Transverse colon (tissue), 4 donors: ENCODE results near the gene MADCAM1. TPM values are rescaled to one million over a fixed set of nuclear protein-coding genes. Genes with fewer than 3 reads are reported as not detected.
"Not testable (repeated sequence)": the region's sequence is repeated elsewhere in the genome, so short reads cannot be mapped to it uniquely, and the experiment has no call there.

Experiments
- DNase-seq: peaks from one replicate; pipeline ENCODE4 v3.0.0-alpha.2; 2019
- H3K27ac ChIP-seq, 4 donors: fragments of 200-600 bp; sonication (generic); 2 replicates each; pipeline ENCODE4 v1.5.1; 2016 to 2018; ENCODE audit warnings: inconsistent platforms in 4 of 4
- H3K27me3 ChIP-seq: fragments of 200-600 bp; sonication (generic); 2 replicates; pipeline ENCODE4 v1.5.1; 2017; ENCODE audit warnings: inconsistent platforms
- H3K36me3 ChIP-seq, 4 donors: fragments of 200-600 bp; sonication (generic); 2 replicates each; pipeline ENCODE4 v1.5.1; 2017 to 2019; ENCODE audit warnings: inconsistent platforms in 4 of 4
- H3K4me1 ChIP-seq, 4 donors: fragments of 200-600 bp; sonication (generic); 2 replicates each; pipeline ENCODE4 v1.5.1; 2017 to 2020; ENCODE audit warnings: inconsistent platforms in 4 of 4
- H3K4me3 ChIP-seq, 4 donors: fragments of 200-600 bp; sonication (generic); 1 replicate in 1 of 4; 2 replicates in 3 of 4; pipeline versions ENCODE4 v1.5.1 to v1.6.1; 2017 to 2019; ENCODE audit warnings: inconsistent platforms in 4 of 4
- H3K9me3 ChIP-seq, 2 donors: fragments of 200-600 bp; sonication (generic); 2 replicates each; pipeline ENCODE4 v1.5.1; 2017 to 2019; ENCODE audit warnings: inconsistent platforms in 2 of 2
- CTCF ChIP-seq, 5 experiments: fragments of 200-600 bp in 3 of 5; fragments of 450-650 bp in 2 of 5; sonication (generic) in 3 of 5; IDR thresholded peaks; 1 replicate in 2 of 5; 2 replicates in 3 of 5; pipeline ENCODE4 v1.5.1; 2016 to 2017; ENCODE audit warnings: antibody characterized with exemption in 5 of 5, inconsistent platforms in 3 of 5, mild to moderate bottlenecking in 2 of 5, moderate library complexity in 1 of 5
- EP300 ChIP-seq: sonication (generic); formaldehyde crosslinking; IDR thresholded peaks from one replicate; pipeline ENCODE4 v1.6.1; 2017; ENCODE audit warnings: antibody characterized with exemption, low read depth
- POLR2A ChIP-seq: fragments of 450-650 bp; IDR thresholded peaks from one replicate; pipeline ENCODE4 v1.6.1; 2016; ENCODE audit warnings: antibody characterized with exemption, mild to moderate bottlenecking, moderate library complexity
- POLR2AphosphoS5 ChIP-seq, 3 donors: sonication (generic); formaldehyde crosslinking; IDR thresholded peaks; one replicate each; pipeline ENCODE4 v1.6.1; 2016; ENCODE audit warnings: antibody characterized with exemption in 3 of 3
- WGBS, 2 donors: methylation state at CpG; one replicate each; pipeline ENCODE4 v1.1.5; 2018; ENCODE audit warnings: low coverage in 1 of 2; 5-methylcytosine and 5-hydroxymethylcytosine counted together
- in situ Hi-C, 4 donors: fragments of 200-750 bp; cut with MboI; loops; one replicate each; pipeline versions ENCODE4 v1.15.0 to v1.15.1; 2017; ENCODE audit warnings: low sequenced_read_pairs in 3 of 4, low pct_ligation_motif_present in 1 of 4, low pct_unique_long_range_greater_than_20kb in 1 of 4
- intact Hi-C: fragments of 100-400 bp; cut with DNase I; formaldehyde crosslinking; loops from one replicate; pipeline ENCODE4 v1.15.1; 2023; ENCODE audit warnings: low total_unique reads
- total RNA-seq, 4 donors: library from RNA; depleted of rRNA; stranded (reverse); fragments of >200 nt; gene quantifications; one replicate each; pipeline ENCODE4 v1.1.0, GENCODE V29; 2016

The MADCAM1 gene
- 1 to 10 TPM in 3 of 4 donors, under 1 TPM in 1; 0.68 to 6.7 (median 2.9) TPM for total RNA-seq

DNA sequence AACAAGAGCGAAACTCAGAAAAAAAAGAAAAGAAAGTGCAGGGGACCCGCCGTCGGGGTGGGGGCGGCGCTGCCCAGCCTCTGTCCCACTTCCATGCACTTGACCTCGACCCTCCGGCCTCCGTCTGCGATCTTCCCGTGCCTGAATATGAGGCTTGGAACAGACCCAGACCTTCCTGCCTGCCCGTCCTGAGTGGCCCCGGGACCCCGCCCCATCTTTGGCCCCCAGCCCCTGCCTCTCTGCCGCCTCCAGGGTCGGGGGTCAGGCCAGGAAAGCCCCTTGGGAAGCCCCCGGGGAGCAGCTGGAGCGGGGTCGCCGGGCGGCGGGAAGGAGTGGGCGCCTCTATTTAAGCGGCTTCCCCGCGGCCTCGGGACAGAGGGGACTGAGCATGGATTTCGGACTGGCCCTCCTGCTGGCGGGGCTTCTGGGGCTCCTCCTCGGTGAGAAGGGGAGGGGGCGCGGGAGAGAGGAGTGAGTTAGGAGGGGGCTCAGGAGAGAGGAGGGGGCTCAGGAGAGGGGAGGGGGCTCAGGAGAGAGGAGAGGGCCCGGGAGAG, at the start of gene MADCAM1:
TSS of gene MADCAM1 (plus strand) at position 375 of the 554 bp plus-strand sequence. CDS start at position 389, 14 bp downstream.
- peaks cover 0 to 21% (median 12%) of the 10 kb centered on the region in 4 donors for H3K4me1 ChIP-seq
- no peaks in the 10 kb centered on the region for H3K9me3 ChIP-seq
- H3K27ac ChIP-seq = no peak within 1 kb of the TSS
- no peaks in the 10 kb centered on the region for H3K36me3 ChIP-seq
- intact Hi-C loops = no loop called here
- DNase-seq = no peak
- in situ Hi-C loops = no loop called here
- H3K27me3 ChIP-seq = peaks cover 46% of the 10 kb centered on the region
- peak within 1 kb of the TSS in 1 of 4 donors; percentile 29 for H3K4me3 ChIP-seq
- TF ChIP-seq POLR2A (no peak), EP300 (no peak), CTCF (IDR thresholded peaks at IDR 0.05) (no peak), POLR2AphosphoS5 (IDR thresholded peaks at IDR 0.05) (no peak)
- WGBS, 2 donors = 25 to 28% methylated on average over 10 to 31 of the region's 33 CpGs

DNA sequence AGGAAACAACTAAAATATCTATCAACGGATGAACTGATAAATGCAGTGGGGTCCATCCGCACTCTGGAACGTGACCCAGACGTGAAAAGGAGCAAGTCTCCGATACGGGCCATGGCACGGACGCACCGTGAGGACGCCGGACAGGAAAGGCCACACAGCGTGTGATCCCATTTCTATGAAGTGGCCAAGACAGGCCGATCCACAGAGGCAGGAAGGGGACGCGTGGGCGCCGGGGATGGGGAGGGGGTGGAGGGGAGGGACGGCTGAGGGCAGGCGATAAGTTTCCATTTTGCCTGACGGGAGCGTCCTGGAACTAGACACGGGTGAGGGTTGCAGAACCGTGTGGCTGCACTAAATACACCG, 49.2 kb upstream of the MADCAM1 start:
- no peak for DNase-seq
- Histone ChIP-seq H3K4me1 (peaks cover 0 to 11% (median 0%) of the 10 kb centered on the region in 4 donors), H3K9me3 (no peaks in the 10 kb centered on the region), H3K36me3 (no peaks in the 10 kb centered on the region), H3K4me3 (no peak overlapping the region), H3K27me3 (no peaks in the 10 kb centered on the region), H3K27ac (peak overlapping the region in 1 of 4 donors; percentile 18)
- intact Hi-C loops = no loop called here
- TF ChIP-seq POLR2A (no peak), POLR2AphosphoS5 (IDR thresholded peaks at IDR 0.05) (no peak), EP300 (no peak), CTCF (IDR thresholded peaks at IDR 0.05) (no peak)
- WGBS, 2 donors = 85 to 88% methylated on average over 11 to 24 of the region's 24 CpGs
- in situ Hi-C loops = no loop called here

DNA sequence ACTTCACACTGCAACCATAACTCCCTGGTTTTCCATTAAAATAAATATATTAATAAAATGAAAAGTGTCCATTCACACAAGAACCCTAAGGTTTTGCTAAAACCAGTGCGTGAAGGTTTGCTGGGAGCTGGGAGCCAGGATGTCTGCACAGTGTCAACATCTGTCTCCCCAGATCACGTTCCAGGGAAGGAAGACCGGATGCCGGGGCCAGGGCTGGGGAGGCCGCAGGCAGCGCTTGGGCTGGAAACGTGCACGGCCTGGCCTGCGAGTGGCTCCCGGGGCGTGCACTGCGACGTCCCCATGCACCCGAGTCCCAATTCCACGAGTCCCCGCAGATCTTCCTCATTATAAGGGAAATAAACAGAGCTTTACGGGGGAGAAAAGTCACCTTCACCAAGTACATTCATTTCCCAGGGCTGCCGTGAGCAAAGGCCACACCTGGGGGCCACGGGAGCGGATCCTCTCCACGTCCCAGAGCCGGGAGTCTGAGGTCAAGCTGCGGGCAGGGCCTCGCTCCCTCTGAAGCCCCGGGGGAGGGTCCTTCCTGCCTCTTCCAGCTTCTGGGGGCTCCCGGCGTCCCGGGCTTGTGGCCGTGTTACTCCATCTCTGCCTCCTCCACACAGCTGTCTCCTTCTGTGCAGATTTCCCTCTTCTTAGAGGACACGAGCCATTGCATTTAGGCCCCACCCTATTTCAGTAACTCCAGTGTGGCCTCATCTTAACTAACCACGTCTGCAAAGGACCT, 48.3 kb upstream of the MADCAM1 start:
- intact Hi-C loops = no loop called here
- no peaks in the 10 kb centered on the region for H3K36me3 ChIP-seq
- peak; percentile 17 for DNase-seq
- WGBS, 2 donors = 62% methylated on average over 31 of the region's 31 CpGs; no CpG with 5 or more reads in 1 of the 2 donors
- peak overlapping the region in 3 of 4 donors; percentile 43 to 69 (median 60) for H3K27ac ChIP-seq
- H3K4me1 ChIP-seq = peaks cover 0 to 11% (median 0%) of the 10 kb centered on the region in 4 donors
- in situ Hi-C loops = no loop called here
- TF ChIP-seq POLR2AphosphoS5 (IDR thresholded peaks at IDR 0.05) = peak; percentile 38 to 80 (median 58)
- TF ChIP-seq POLR2A = no peak
- H3K27me3 ChIP-seq = no peaks in the 10 kb centered on the region
- H3K9me3 ChIP-seq = no peaks in the 10 kb centered on the region
- H3K4me3 ChIP-seq = no peak overlapping the region

DNA sequence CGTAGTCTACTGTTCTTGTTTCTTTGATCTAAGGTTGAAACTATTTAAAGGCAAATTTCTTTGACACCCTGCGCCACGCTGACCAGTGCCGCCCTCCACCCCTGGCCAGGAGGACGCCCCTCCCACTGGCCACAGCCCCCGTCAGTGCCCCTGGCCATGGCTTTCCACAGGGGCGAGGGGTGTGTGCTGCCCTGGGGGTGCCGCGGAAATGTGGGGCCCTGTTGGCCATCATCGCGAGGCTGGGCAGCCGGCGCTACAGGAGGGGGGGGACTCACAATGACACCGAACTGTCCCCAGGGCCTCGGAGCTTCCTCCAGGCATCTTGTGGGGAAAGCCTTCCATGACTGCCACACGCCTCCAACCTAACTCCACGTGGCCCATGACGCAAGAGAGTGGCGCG, 46.4 kb upstream of the MADCAM1 start:
- intact Hi-C loops = no loop called here
- in situ Hi-C loops = no loop called here
- Histone ChIP-seq H3K36me3 (no peaks in the 10 kb centered on the region), H3K4me1 (peaks cover 0 to 11% (median 0%) of the 10 kb centered on the region in 4 donors), H3K9me3 (no peaks in the 10 kb centered on the region), H3K27ac (no peak overlapping the region), H3K27me3 (no peaks in the 10 kb centered on the region), H3K4me3 (no peak overlapping the region)
- WGBS, 2 donors = 83 to 91% methylated on average over 3 to 20 of the region's 20 CpGs
- TF ChIP-seq CTCF (IDR thresholded peaks at IDR 0.05) (no peak), POLR2A (no peak), EP300 (no peak), POLR2AphosphoS5 (IDR thresholded peaks at IDR 0.05) (no peak)
- no peak for DNase-seq

- in situ Hi-C loops, DNase-seq, H3K27me3 ChIP-seq, H3K9me3 ChIP-seq, H3K4me3 ChIP-seq, intact Hi-C loops, H3K27ac ChIP-seq, H3K36me3 ChIP-seq: not testable (repeated sequence)
- WGBS, 2 donors = 83 to 86% methylated on average over 7 to 33 of the region's 33 CpGs
- peaks cover 0 to 11% (median 0%) of the 10 kb centered on the region in 4 donors for H3K4me1 ChIP-seq
Measured at GRCh38 chr19:450912-451481, 45.3 kb upstream of the MADCAM1 start.
